Right lobe of liver (tissue), 4 donors: ENCODE results near the gene RAD51C.

ENCODE experiments used
- POLR2A ChIP-seq: fragments of 450-650 bp; IDR thresholded peaks from one replicate; pipeline ENCODE4 v1.6.1; 2017; ENCODE audit warnings: antibody characterized with exemption, mild to moderate bottlenecking
- TF ChIP-seq, protein P1 (sequence below), 4 donors: fragments of 200-600 bp in 3 of 4; fragments of 450-650 bp in 1 of 4; IDR thresholded peaks; one replicate each; pipeline versions ENCODE4 v1.5.1 to v1.8.0; 2016 to 2022; ENCODE audit warnings: antibody characterized with exemption in 4 of 4, mild to moderate bottlenecking in 2 of 4
- donor health status: DM: no; HTN: no; CAD: no.
- donor health status: DM: no; HTN: no; CAD: no.
- donor health status: DM: no; HTN: yes; CAD: no.

- TF ChIP-seq, protein P1, sequence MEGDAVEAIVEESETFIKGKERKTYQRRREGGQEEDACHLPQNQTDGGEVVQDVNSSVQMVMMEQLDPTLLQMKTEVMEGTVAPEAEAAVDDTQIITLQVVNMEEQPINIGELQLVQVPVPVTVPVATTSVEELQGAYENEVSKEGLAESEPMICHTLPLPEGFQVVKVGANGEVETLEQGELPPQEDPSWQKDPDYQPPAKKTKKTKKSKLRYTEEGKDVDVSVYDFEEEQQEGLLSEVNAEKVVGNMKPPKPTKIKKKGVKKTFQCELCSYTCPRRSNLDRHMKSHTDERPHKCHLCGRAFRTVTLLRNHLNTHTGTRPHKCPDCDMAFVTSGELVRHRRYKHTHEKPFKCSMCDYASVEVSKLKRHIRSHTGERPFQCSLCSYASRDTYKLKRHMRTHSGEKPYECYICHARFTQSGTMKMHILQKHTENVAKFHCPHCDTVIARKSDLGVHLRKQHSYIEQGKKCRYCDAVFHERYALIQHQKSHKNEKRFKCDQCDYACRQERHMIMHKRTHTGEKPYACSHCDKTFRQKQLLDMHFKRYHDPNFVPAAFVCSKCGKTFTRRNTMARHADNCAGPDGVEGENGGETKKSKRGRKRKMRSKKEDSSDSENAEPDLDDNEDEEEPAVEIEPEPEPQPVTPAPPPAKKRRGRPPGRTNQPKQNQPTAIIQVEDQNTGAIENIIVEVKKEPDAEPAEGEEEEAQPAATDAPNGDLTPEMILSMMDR (IDR thresholded peaks at IDR 0.05) = no peak
- no peak for TF ChIP-seq POLR2A
These were observed 12.4 kb upstream of the RAD51C start for GRCh38 chr17:58680038-58680369.
